H9 (cell line): ENCODE data around the gene RCAN1. TPM values are rescaled to one million over a fixed set of nuclear protein-coding genes. Genes with fewer than 3 reads are reported as not detected.

Source experiments
- DNase-seq: peaks from one replicate; pipeline ENCODE4 v3.0.0-alpha.2; 2017
- H2AFZ ChIP-seq: one replicate; pipeline ENCODE4 v1.6.1; 2013; ENCODE audit warnings: mild to moderate bottlenecking, low read length, control low read depth, moderate library complexity
- H2AK5ac ChIP-seq: 2 replicates; pipeline ENCODE4 v1.6.1; 2013; ENCODE audit warnings: low read length, control low read depth, mixed read lengths; ENCODE audit not compliant: insufficient read length
- H2BK120ac ChIP-seq: one replicate; pipeline ENCODE4 v1.6.1; 2013; ENCODE audit warnings: low read depth, mild to moderate bottlenecking, low read length, control low read depth, inconsistent platforms; ENCODE audit not compliant: poor library complexity, severe bottlenecking
- H2BK12ac ChIP-seq: 2 replicates; pipeline ENCODE4 v1.6.1; 2013; ENCODE audit warnings: low read length, control low read depth, mixed read lengths, low read depth; ENCODE audit not compliant: insufficient read length
- H2BK15ac ChIP-seq: 2 replicates; pipeline ENCODE4 v1.6.1; 2013; ENCODE audit warnings: low read depth, low read length, control low read depth
- H2BK20ac ChIP-seq: one replicate; pipeline ENCODE4 v1.6.1; 2013; ENCODE audit warnings: low read depth, mild to moderate bottlenecking, low read length, control low read depth, inconsistent platforms; ENCODE audit not compliant: poor library complexity, severe bottlenecking
- H2BK5ac ChIP-seq: 2 replicates; pipeline ENCODE4 v1.6.1; 2013; ENCODE audit warnings: low read length, control low read depth, mixed read lengths; ENCODE audit not compliant: insufficient read length
- H3K14ac ChIP-seq: 2 replicates; pipeline ENCODE4 v1.6.1; 2013; ENCODE audit warnings: low read length, control low read depth; ENCODE audit not compliant: insufficient read depth
- H3K18ac ChIP-seq: 2 replicates; pipeline ENCODE4 v1.6.1; 2013; ENCODE audit warnings: low read depth, mild to moderate bottlenecking, mixed read lengths, low read length, control low read depth; ENCODE audit not compliant: insufficient read length
- H3K23ac ChIP-seq: 2 replicates; pipeline ENCODE4 v1.6.1; 2013; ENCODE audit warnings: low read length, control low read depth, mixed read lengths, low read depth; ENCODE audit not compliant: insufficient read length
- H3K23me2 ChIP-seq: 2 replicates; pipeline ENCODE4 v1.6.1; 2013; ENCODE audit warnings: low read depth, mild to moderate bottlenecking, mixed read lengths, low read length, control low read depth; ENCODE audit not compliant: insufficient read length, poor library complexity, severe bottlenecking
- H3K27ac ChIP-seq: 2 replicates; pipeline ENCODE4 v1.5.1; 2013; ENCODE audit warnings: low read length, control low read depth, mixed read lengths, low read depth; ENCODE audit not compliant: insufficient read length
- H3K27me3 ChIP-seq: 2 replicates; pipeline ENCODE4 v1.6.1; 2013; ENCODE audit warnings: low read length, control low read depth, inconsistent platforms; ENCODE audit not compliant: insufficient read depth
- H3K4ac ChIP-seq: 2 replicates; pipeline ENCODE4 v1.6.1; 2013; ENCODE audit warnings: low read depth, mild to moderate bottlenecking, control low read depth, inconsistent platforms, low read length, moderate library complexity
- H3K4me1 ChIP-seq: 2 replicates; pipeline ENCODE4 v1.6.1; 2013; ENCODE audit warnings: low read length, control low read depth, inconsistent platforms; ENCODE audit not compliant: insufficient read depth
- H3K4me2 ChIP-seq: 2 replicates; pipeline ENCODE4 v1.6.1; 2013; ENCODE audit warnings: low read length, control low read depth, mixed read lengths; ENCODE audit not compliant: insufficient read length, insufficient read depth
- H3K56ac ChIP-seq: 2 replicates; pipeline ENCODE4 v1.6.1; 2013; ENCODE audit warnings: low read depth, mild to moderate bottlenecking, mixed read lengths, low read length, control low read depth; ENCODE audit not compliant: insufficient read length
- H3K79me1 ChIP-seq: 2 replicates; pipeline ENCODE4 v1.6.1; 2013; ENCODE audit warnings: low read depth, mild to moderate bottlenecking, moderate library complexity, low read length, control low read depth, inconsistent platforms; ENCODE audit not compliant: insufficient read depth, poor library complexity, severe bottlenecking
- H3K79me2 ChIP-seq: 2 replicates; pipeline ENCODE4 v1.6.1; 2013; ENCODE audit warnings: low read length, control low read depth, inconsistent platforms; ENCODE audit not compliant: insufficient read depth
- H3K9ac ChIP-seq: 2 replicates; pipeline ENCODE4 v1.6.1; 2013; ENCODE audit warnings: low read length, control low read depth, mixed read lengths; ENCODE audit not compliant: insufficient read length; ENCODE audit errors: extremely low read depth
- H3K9me3 ChIP-seq: one replicate; pipeline ENCODE4 v1.6.1; 2013; ENCODE audit warnings: low read depth, low read length, inconsistent platforms; ENCODE audit not compliant: control insufficient read depth
- H3T11ph ChIP-seq: one replicate; pipeline ENCODE4 v1.6.1; 2013; ENCODE audit warnings: mild to moderate bottlenecking, low read length, control low read depth, inconsistent platforms
- H4K20me1 ChIP-seq: one replicate; pipeline ENCODE4 v1.6.1; 2013; ENCODE audit not compliant: control insufficient read depth, insufficient read length, insufficient read depth
- H4K5ac ChIP-seq: 2 replicates; pipeline ENCODE4 v1.6.1; 2013; ENCODE audit warnings: low read depth, mild to moderate bottlenecking, mixed read lengths, low read length, control low read depth; ENCODE audit not compliant: insufficient read length
- H4K8ac ChIP-seq: replicated peaks from 2 replicates; pipeline ENCODE4 v1.6.1; 2013; ENCODE audit warnings: low read length, control low read depth, mixed read lengths, low read depth; ENCODE audit not compliant: insufficient read length
- H4K91ac ChIP-seq: 2 replicates; pipeline ENCODE4 v1.6.1; 2013; ENCODE audit warnings: low read depth, mild to moderate bottlenecking, moderate library complexity, mixed read lengths, low read length, control low read depth; ENCODE audit not compliant: insufficient read length
- H3K27ac Mint-ChIP-seq, 3 experiments: 2 replicates in 2 of 3; 3 replicates in 1 of 3; pipeline ENCODE4 v1.8.0; 2020 to 2021; ENCODE audit warnings: mixed read lengths in 3 of 3, mild to moderate bottlenecking in 1 of 3, moderate library complexity in 1 of 3
- H3K27me3 Mint-ChIP-seq: 2 replicates; pipeline ENCODE4 v1.8.0; 2021; ENCODE audit warnings: low read depth, mild to moderate bottlenecking, moderate library complexity, mixed read lengths
- H3K36me3 Mint-ChIP-seq, 3 experiments: 2 replicates in 2 of 3; 3 replicates in 1 of 3; pipeline ENCODE4 v1.8.0; 2020 to 2021; ENCODE audit warnings: low read depth in 3 of 3, mixed read lengths in 3 of 3; ENCODE audit not compliant: insufficient read depth in 1 of 3
- H3K4me1 Mint-ChIP-seq, 2 experiments: 2 replicates each; pipeline ENCODE4 v1.8.0; 2020; ENCODE audit warnings: mixed read lengths in 2 of 2
- H3K4me3 Mint-ChIP-seq, 2 experiments: 2 replicates in 1 of 2; 3 replicates in 1 of 2; pipeline ENCODE4 v1.8.0; 2020 to 2021; ENCODE audit warnings: mild to moderate bottlenecking in 2 of 2, mixed read lengths in 2 of 2, moderate library complexity in 1 of 2
- H3K9me3 Mint-ChIP-seq, 2 experiments: 2 replicates in 1 of 2; 3 replicates in 1 of 2; pipeline ENCODE4 v1.8.0; 2020; ENCODE audit warnings: mild to moderate bottlenecking in 2 of 2, mixed read lengths in 2 of 2, moderate library complexity in 1 of 2
- WGBS: extraction: QIAGEN DNeasy Blood & Tissue Kit; methylation state at CpG from one replicate; pipeline ENCODE4 v1.1.7; 2013; ENCODE audit warnings: missing lambda C conversion rate, low lambda C conversion rate, mixed read lengths; ENCODE audit not compliant: insufficient read length; ENCODE audit errors: extremely low coverage; 5-methylcytosine and 5-hydroxymethylcytosine counted together
- total RNA-seq: library from RNA; stranded (reverse); gene quantifications from 2 replicates; pipeline ENCODE4 v1.2.1, GENCODE V29; 2021
- TF ChIP-seq, protein P1 (sequence below): fragments of 200-600 bp; sonication (generic); conservative IDR thresholded peaks from 3 replicates; pipeline ENCODE4 v1.8.0; 2021; ENCODE audit warnings: antibody characterized with exemption, mild to moderate bottlenecking

Gene RCAN1
- total RNA-seq, 1 experiment from 2014 or later = 7.0 TPM

GRCh38 chr21:34574601-34575529 lies 40.0 kb downstream of the RCAN1 start:
- H3K27me3 ChIP-seq = no peaks in the 10 kb centered on the region

More at GRCh38 chr21:34574601-34575529, 40.0 kb downstream of the RCAN1 start:
- Histone ChIP-seq H2BK120ac (no peak overlapping the region), H3K27ac (no peak overlapping the region), H4K5ac (no peak overlapping the region), H3K79me2 (no peaks in the 10 kb centered on the region), H2BK5ac (no peak overlapping the region), H2AFZ (no peak overlapping the region), H3K79me1 (no peaks in the 10 kb centered on the region), H3K4me1 (no peaks in the 10 kb centered on the region), H3K9ac (no peak overlapping the region), H2BK20ac (no peak overlapping the region), H3K18ac (no peak overlapping the region), H4K20me1 (no peaks in the 10 kb centered on the region), H3K4me2 (no peak overlapping the region), H4K8ac (no peak overlapping the region), H2BK15ac (no peak overlapping the region), H3K56ac (no peak overlapping the region), H3K9me3 (no peaks in the 10 kb centered on the region), H3K4ac (no peak overlapping the region), H2AK5ac (no peak overlapping the region), H2BK12ac (no peak overlapping the region), H4K91ac (no peak overlapping the region), H3K23me2 (no peaks in the 10 kb centered on the region), H3K14ac (no peak overlapping the region), H3T11ph (no peak overlapping the region), H3K23ac (no peak overlapping the region)
- Mint-ChIP-seq H3K4me1 (peaks cover 10 to 12% of the 10 kb centered on the region in 2 experiments), H3K9me3 (peaks cover 2 to 3% of the 10 kb centered on the region in 2 experiments; a peak in 4 of 5 replicates), H3K36me3 (peaks cover 0 to 4% (median 2%) of the 10 kb centered on the region in 3 experiments; a peak in 2 of 7 replicates), H3K27me3 (no peaks in the 10 kb centered on the region), H3K4me3 (no peak overlapping the region), H3K27ac (no peak overlapping the region)
- WGBS = no CpG with 5 or more reads among the region's 24 CpGs
- TF ChIP-seq, protein P1, sequence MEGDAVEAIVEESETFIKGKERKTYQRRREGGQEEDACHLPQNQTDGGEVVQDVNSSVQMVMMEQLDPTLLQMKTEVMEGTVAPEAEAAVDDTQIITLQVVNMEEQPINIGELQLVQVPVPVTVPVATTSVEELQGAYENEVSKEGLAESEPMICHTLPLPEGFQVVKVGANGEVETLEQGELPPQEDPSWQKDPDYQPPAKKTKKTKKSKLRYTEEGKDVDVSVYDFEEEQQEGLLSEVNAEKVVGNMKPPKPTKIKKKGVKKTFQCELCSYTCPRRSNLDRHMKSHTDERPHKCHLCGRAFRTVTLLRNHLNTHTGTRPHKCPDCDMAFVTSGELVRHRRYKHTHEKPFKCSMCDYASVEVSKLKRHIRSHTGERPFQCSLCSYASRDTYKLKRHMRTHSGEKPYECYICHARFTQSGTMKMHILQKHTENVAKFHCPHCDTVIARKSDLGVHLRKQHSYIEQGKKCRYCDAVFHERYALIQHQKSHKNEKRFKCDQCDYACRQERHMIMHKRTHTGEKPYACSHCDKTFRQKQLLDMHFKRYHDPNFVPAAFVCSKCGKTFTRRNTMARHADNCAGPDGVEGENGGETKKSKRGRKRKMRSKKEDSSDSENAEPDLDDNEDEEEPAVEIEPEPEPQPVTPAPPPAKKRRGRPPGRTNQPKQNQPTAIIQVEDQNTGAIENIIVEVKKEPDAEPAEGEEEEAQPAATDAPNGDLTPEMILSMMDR = no peak
- no peak for DNase-seq
